Transverse colon (tissue), 4 donors: ENCODE data around the gene FOXP2. TPM values are rescaled to one million over a fixed set of nuclear protein-coding genes. Genes with fewer than 3 reads are reported as not detected.
"Not testable (repeated sequence)": the region's sequence is repeated elsewhere in the genome, so short reads cannot be mapped to it uniquely, and the experiment has no call there.

Experiments used
- DNase-seq: peaks from one replicate; pipeline ENCODE4 v3.0.0-alpha.2; 2019
- H3K27ac ChIP-seq, 4 donors: fragments of 200-600 bp; sonication (generic); 2 replicates each; pipeline ENCODE4 v1.5.1; 2016 to 2018; ENCODE audit warnings: inconsistent platforms in 4 of 4
- H3K27me3 ChIP-seq: fragments of 200-600 bp; sonication (generic); 2 replicates; pipeline ENCODE4 v1.5.1; 2017; ENCODE audit warnings: inconsistent platforms
- H3K36me3 ChIP-seq, 4 donors: fragments of 200-600 bp; sonication (generic); 2 replicates each; pipeline ENCODE4 v1.5.1; 2017 to 2019; ENCODE audit warnings: inconsistent platforms in 4 of 4
- H3K4me1 ChIP-seq, 4 donors: fragments of 200-600 bp; sonication (generic); 2 replicates each; pipeline ENCODE4 v1.5.1; 2017 to 2020; ENCODE audit warnings: inconsistent platforms in 4 of 4
- H3K4me3 ChIP-seq, 4 donors: fragments of 200-600 bp; sonication (generic); 1 replicate in 1 of 4; 2 replicates in 3 of 4; pipeline versions ENCODE4 v1.5.1 to v1.6.1; 2017 to 2019; ENCODE audit warnings: inconsistent platforms in 4 of 4
- H3K9me3 ChIP-seq, 2 donors: fragments of 200-600 bp; sonication (generic); 2 replicates each; pipeline ENCODE4 v1.5.1; 2017 to 2019; ENCODE audit warnings: inconsistent platforms in 2 of 2
- EP300 ChIP-seq: sonication (generic); formaldehyde crosslinking; IDR thresholded peaks from one replicate; pipeline ENCODE4 v1.6.1; 2017; ENCODE audit warnings: antibody characterized with exemption, low read depth
- POLR2A ChIP-seq: fragments of 450-650 bp; IDR thresholded peaks from one replicate; pipeline ENCODE4 v1.6.1; 2016; ENCODE audit warnings: antibody characterized with exemption, mild to moderate bottlenecking, moderate library complexity
- POLR2AphosphoS5 ChIP-seq, 3 donors: sonication (generic); formaldehyde crosslinking; IDR thresholded peaks; one replicate each; pipeline ENCODE4 v1.6.1; 2016; ENCODE audit warnings: antibody characterized with exemption in 3 of 3
- WGBS, 2 donors: methylation state at CpG; one replicate each; pipeline ENCODE4 v1.1.5; 2018; ENCODE audit warnings: low coverage in 1 of 2; 5-methylcytosine and 5-hydroxymethylcytosine counted together
- in situ Hi-C, 4 donors: fragments of 200-750 bp; cut with MboI; loops; one replicate each; pipeline versions ENCODE4 v1.15.0 to v1.15.1; 2017; ENCODE audit warnings: low sequenced_read_pairs in 3 of 4, low pct_ligation_motif_present in 1 of 4, low pct_unique_long_range_greater_than_20kb in 1 of 4
- intact Hi-C: fragments of 100-400 bp; cut with DNase I; formaldehyde crosslinking; loops from one replicate; pipeline ENCODE4 v1.15.1; 2023; ENCODE audit warnings: low total_unique reads
- total RNA-seq, 4 donors: library from RNA; depleted of rRNA; stranded (reverse); fragments of >200 nt; gene quantifications; one replicate each; pipeline ENCODE4 v1.1.0, GENCODE V29; 2016
- TF ChIP-seq, protein P1 (sequence below), 5 experiments: fragments of 200-600 bp in 3 of 5; fragments of 450-650 bp in 2 of 5; sonication (generic) in 3 of 5; IDR thresholded peaks; 1 replicate in 2 of 5; 2 replicates in 3 of 5; pipeline ENCODE4 v1.5.1; 2016 to 2017; ENCODE audit warnings: antibody characterized with exemption in 5 of 5, inconsistent platforms in 3 of 5, mild to moderate bottlenecking in 2 of 5, moderate library complexity in 1 of 5

The FOXP2 gene
- total RNA-seq, 4 donors from 2014 or later = 20.5 to 102 (median 34.0) TPM

DNA sequence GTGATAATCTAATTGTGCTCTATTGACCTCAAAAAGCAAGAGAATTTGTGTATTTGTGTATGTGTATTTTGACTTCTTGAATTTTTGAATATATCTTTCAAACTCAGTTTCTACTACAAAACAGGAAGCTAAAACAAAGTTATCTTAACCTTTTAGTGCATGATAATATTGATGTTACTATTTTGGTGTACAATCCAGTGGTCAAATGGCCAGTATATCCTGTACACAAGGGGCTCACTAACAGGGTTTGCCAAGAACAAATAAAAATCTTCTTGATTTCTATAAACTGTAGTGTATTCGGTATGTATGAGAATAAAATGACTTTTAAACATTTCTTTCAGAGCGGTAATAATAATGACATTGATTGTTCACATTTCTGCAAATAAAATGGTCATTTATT lies 69.6 kb downstream of the FOXP2 start:
- Histone ChIP-seq H3K4me1 (no peaks in the 10 kb centered on the region), H3K27ac (no peak overlapping the region), H3K9me3 (peaks cover 0 to 8% of the 10 kb centered on the region in 2 donors), H3K4me3 (no peak overlapping the region), H3K27me3 (no peaks in the 10 kb centered on the region), H3K36me3 (no peaks in the 10 kb centered on the region)
- TF ChIP-seq POLR2AphosphoS5 (IDR thresholded peaks at IDR 0.05) = no peak
- TF ChIP-seq EP300 = no peak
- TF ChIP-seq POLR2A = no peak
- TF ChIP-seq, protein P1, sequence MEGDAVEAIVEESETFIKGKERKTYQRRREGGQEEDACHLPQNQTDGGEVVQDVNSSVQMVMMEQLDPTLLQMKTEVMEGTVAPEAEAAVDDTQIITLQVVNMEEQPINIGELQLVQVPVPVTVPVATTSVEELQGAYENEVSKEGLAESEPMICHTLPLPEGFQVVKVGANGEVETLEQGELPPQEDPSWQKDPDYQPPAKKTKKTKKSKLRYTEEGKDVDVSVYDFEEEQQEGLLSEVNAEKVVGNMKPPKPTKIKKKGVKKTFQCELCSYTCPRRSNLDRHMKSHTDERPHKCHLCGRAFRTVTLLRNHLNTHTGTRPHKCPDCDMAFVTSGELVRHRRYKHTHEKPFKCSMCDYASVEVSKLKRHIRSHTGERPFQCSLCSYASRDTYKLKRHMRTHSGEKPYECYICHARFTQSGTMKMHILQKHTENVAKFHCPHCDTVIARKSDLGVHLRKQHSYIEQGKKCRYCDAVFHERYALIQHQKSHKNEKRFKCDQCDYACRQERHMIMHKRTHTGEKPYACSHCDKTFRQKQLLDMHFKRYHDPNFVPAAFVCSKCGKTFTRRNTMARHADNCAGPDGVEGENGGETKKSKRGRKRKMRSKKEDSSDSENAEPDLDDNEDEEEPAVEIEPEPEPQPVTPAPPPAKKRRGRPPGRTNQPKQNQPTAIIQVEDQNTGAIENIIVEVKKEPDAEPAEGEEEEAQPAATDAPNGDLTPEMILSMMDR (IDR thresholded peaks at IDR 0.05) = no peak
- intact Hi-C loops = no loop called here
- in situ Hi-C loops = no loop called here
- DNase-seq = no peak
- WGBS, 2 donors = 87 to 89% methylated on average over 2 of the region's 2 CpGs

DNA sequence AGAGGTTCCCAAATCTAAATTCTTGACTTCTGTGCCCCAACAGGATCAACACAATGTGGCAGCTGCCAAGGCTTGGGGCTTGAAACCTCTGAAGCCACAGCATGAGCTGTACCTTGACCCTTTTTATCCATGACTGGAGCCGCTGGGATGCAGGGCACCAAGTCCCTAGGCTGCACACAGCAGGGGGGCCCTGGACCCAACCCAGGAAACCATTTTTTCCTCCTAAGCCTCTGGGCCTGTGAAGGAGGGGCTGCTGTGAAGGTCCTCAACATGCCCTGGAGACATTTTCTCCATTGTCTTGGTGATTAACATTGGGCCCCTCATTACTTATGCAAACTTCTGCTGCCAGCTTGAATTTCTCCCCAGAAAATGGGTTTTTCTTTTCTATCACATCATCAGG lies 72.6 kb downstream of the FOXP2 start:
- 100% methylated on average over 1 of the region's 1 CpG; no CpG with 5 or more reads in 1 of the 2 donors for WGBS, 2 donors
- H3K9me3 ChIP-seq = peaks cover 0 to 8% of the 10 kb centered on the region in 2 donors
- H3K27me3 ChIP-seq = no peaks in the 10 kb centered on the region
- in situ Hi-C loops (no loop called here), intact Hi-C loops (no loop called here)
- no peaks in the 10 kb centered on the region for H3K36me3 ChIP-seq
- no peak for TF ChIP-seq POLR2A
- TF ChIP-seq EP300 = no peak
- TF ChIP-seq POLR2AphosphoS5 (IDR thresholded peaks at IDR 0.05) = no peak
- TF ChIP-seq, protein P1 (IDR thresholded peaks at IDR 0.05) = no peak
- H3K4me3 ChIP-seq = no peak overlapping the region
- no peak for DNase-seq
- no peaks in the 10 kb centered on the region for H3K4me1 ChIP-seq
- H3K27ac ChIP-seq = no peak overlapping the region

DNA sequence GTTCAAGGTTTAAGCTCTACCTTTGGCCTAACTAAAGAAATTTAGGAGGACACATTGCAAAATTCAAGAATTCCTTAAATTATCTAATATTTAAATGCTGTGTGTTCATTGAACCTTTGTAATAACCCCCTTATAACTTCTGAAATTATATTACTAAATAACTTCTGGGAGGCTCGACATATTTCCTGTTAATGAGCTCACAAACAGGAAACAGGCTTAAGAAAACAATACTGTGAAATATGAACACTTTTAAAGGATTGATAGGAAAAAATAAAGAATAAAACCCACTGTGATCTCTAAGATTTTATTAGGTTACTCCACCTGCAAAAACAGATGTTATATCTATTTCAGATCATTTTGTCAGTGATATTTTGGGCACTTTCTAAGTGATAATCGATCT lies 74.1 kb downstream of the FOXP2 start:
- Histone ChIP-seq H3K9me3 (peaks cover 0 to 8% of the 10 kb centered on the region in 2 donors), H3K36me3 (no peaks in the 10 kb centered on the region), H3K4me3 (no peak overlapping the region), H3K4me1 (no peaks in the 10 kb centered on the region), H3K27ac (no peak overlapping the region), H3K27me3 (no peaks in the 10 kb centered on the region)
- in situ Hi-C loops = no loop called here
- intact Hi-C loops = no loop called here
- DNase-seq = no peak
- WGBS, 2 donors = 66 to 77% methylated on average over 2 of the region's 2 CpGs
- TF ChIP-seq POLR2A = no peak
- TF ChIP-seq EP300 = no peak
- TF ChIP-seq, protein P1 (IDR thresholded peaks at IDR 0.05) = no peak
- TF ChIP-seq POLR2AphosphoS5 (IDR thresholded peaks at IDR 0.05) = no peak

DNA sequence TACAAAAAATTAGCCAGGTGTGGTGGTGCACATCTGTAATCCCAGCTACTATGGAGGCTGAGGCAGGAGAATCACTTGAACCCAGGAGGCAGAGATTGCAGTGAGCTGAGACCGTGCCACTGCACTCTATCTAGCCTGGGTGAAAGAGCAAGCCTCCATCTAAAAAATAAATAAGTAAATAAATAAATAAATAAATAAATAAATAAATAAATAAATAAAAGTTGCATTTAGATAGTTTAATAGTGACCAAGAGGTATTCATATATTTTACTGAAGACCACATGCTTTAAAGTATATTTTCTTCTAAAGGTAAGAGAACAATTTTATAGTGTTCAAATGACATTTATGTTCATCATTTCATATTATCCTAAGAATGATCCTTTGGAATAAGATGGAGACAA lies 82.9 kb downstream of the FOXP2 start:
- in situ Hi-C loops, H3K9me3 ChIP-seq, DNase-seq, H3K27ac ChIP-seq, intact Hi-C loops, H3K36me3 ChIP-seq, H3K4me3 ChIP-seq, H3K27me3 ChIP-seq: not testable (repeated sequence)
- H3K4me1 ChIP-seq = peaks cover 0 to 15% (median 9%) of the 10 kb centered on the region in 4 donors
- 90 to 100% methylated on average over 1 of the region's 1 CpG for WGBS, 2 donors
